ENCODE data around the gene USP49.

The USP49 gene

GRCh38 chr6:41748542-41748941 lies 146.6 kb downstream of the USP49 start:
- no peak for DNase-seq

GRCh38 chr6:41748102-41748477 lies 147.1 kb downstream of the USP49 start:
- DNase-seq, result no peak

DNA sequence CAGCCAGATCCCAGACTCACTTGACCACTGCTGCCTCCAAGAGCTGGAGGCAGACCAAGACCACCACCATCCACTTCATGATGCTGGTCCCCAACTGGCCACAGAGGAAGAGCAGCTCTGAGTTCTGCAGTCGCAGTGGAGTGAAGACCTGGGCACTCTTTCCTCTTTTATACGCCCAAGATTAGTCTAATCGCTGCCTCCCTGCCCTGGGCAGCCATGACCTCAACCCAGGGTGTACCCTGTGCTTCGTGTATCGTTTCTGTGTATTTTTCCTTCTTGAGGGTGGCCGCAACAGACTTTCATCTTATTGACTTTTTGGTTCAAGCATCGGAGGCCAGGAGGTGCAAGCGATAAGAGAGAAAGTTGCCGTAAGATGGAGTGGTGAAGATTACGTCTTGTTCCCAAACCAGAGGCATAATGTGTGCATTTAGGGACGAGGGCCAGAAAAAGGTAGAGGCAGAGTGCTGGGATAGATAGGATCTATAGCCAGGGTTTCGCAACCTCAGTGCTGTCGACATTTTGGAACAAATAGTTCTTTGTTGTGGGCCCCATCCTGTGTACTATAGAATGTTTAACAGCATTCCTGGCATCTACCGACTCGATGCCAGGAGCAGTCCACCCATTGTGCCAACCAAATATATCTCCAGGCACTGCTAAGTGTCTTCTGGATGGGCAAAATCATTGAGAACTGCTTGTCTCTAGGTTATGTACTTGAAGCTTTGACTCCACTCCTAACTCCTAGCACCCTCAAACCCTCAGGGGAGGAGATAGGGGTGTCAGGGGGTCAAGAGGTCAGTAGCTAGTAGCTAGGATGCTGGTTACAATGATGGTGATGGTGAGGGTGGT lies 147.7 kb downstream of the USP49 start, which contains the start of gene PGC:
Gene PGC (minus strand): TSS at position 142 of the 846 bp plus-strand sequence. CDS start 63 bp downstream, at position 79.
- DNase-seq, result no peak

DNA sequence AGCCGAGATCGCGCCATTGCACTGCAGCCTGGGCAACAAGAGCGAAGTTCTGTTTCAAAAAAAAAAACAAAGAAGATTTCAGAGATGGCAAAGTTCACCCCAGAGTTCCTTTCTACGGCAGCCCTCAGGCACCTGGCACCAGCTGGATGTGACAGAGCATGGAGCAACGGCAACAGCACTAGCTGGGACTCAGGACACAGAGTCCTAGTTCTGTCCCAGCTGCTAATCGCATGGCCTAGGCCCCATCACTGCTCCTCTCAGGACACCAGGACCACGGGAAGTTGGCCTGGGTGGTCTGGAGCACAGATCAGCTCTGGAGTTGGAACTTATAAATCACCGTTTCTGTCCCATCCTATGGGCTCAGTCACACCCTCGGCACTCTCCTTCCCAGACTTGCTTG lies 149.1 kb downstream of the USP49 start:
- no peak for DNase-seq

GRCh38 chr6:41744236-41744787 lies 150.9 kb downstream of the USP49 start:
- no peak for DNase-seq

DNA sequence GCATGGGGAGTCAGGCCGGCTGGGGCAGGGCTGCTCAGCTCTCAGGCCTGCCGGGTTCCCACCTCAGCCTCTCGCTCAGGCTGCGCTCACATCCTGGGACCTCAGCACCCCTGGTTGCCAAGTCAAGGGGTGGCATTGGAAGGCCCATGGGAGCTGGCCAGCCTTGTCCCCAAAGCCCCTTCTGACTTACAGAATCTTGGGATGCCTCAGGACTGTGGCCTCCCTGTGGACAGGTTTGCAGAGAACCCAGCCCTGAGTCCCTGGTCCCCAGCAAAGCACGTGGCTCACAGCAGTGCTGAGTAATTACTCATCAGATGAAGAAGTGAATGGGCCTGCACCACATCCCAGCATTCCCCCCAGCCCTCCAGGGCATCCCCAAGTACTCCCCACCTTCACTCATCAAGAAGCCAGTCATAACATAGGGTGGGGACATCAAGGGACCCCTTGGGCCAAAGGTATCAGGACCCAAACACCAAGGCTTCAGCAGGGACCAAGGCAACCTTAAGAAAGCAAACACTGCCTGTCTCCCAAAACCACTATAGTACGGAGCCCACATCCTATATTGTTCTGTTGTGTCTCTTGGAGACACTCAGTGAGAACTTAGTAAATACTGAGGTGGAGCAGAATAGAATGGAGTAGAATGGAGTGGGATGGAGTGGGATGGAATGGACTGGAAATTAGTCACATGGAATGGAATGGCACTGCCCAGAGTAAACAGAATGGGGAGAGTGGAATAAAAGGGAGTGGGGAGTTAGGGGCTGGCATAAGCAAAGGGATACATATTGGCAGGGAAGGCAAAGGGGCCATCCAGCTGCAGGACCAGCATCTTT lies 151.6 kb downstream of the USP49 start:
- DNase-seq, result no peak

DNA sequence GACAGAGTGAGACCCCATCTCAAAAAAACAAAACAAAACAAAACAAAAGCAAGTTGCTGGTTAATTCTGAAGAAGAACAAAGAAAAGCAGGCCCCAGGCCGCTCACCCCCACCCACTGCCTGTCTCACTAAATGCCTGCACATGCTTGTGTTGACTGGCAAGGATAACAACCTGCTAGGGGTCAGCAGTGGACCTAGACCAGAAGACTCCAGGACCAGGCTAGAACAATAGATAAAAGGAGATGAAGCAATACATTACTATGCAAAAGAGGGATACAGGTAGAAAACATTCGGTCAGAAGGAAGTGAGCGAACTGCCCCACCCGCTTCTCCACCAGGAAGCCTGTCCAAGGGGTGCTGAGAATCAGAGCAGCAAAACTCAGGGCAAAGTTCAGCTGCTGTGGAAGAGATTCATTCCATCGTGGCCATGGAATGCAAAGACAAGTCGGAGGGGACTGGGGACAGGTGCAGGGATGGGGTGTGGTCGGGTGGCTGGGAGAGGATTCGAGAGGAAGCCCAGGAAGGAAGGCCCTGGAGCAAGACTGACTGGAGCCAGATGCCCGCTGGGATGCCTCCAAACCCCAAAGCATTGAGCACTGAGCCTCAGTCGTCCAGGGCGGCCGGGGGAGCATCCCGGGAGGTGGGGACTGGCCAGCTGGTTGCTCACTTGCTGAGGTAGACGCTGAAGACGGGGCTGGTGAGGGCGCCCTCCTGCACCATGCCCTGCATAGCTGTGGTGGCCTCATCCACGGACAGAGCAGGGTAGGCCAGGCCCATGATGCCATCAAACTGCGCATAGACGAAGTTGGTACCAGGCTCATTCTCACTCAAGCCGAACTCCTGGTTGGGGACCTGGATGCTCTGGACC lies 153.3 kb downstream of the USP49 start:
- no peak for DNase-seq

GRCh38 chr6:41740366-41741162 lies 154.6 kb downstream of the USP49 start:
- no peak for DNase-seq

All from suppressor macrophage treated with lipopolysaccharide for 4 hours (primary cell).